ENCODE results near the gene EFTUD2. TPM values are rescaled to one million over a fixed set of nuclear protein-coding genes. Genes with fewer than 3 reads are reported as not detected.

EFTUD2 gene
- total RNA-seq, 3 donors from 2014 or later (not counting 1 experiment from before 2014, with no cell fraction given) = 135 to 178 (median 164) TPM

- H3K36me3 Mint-ChIP-seq = peaks cover 7% of the 10 kb centered on the region
- Histone ChIP-seq H3K36me3 (ENCODE audit: control insufficient read depth, insufficient read depth, low read length) (peaks cover 84% of the 10 kb centered on the region), H3K4me1 (ENCODE audit: control insufficient read depth, insufficient read depth, low read length) (no peaks in the 10 kb centered on the region), H3K27ac (ENCODE audit: low read length) (no peak overlapping the region), H3K4me3 (ENCODE audit: low read length) (no peak overlapping the region), H3K27me3 (ENCODE audit: control insufficient read depth, insufficient read depth, low read length) (no peaks in the 10 kb centered on the region), H3K9me3 (ENCODE audit: control insufficient read depth, insufficient read depth, low read length) (no peaks in the 10 kb centered on the region)
- DNase-seq = no peak
- H3K27me3 Mint-ChIP-seq (ENCODE audit: low read depth in 2 of 2) = no peaks in the 10 kb centered on the region
- TF ChIP-seq CTCF (IDR thresholded peaks at IDR 0.05) = no peak
- WGBS (ENCODE audit: insufficient coverage) = 96% methylated on average over 9 of the region's 9 CpGs
- H3K4me1 Mint-ChIP-seq = no peaks in the 10 kb centered on the region
- no peak for ATAC-seq
- H3K27ac Mint-ChIP-seq = no peak overlapping the region
- H3K9me3 Mint-ChIP-seq = no peaks in the 10 kb centered on the region
- H3K4me3 Mint-ChIP-seq = no peak overlapping the region
- intact Hi-C loops (cut with micrococcal nuclease) = no loop called here
Observed at GRCh38 chr17:44862278-44862914, 36.8 kb downstream of the EFTUD2 start.

- H3K4me3 ChIP-seq (ENCODE audit: low read length) = no peak overlapping the region
- H3K27me3 Mint-ChIP-seq (ENCODE audit: low read depth in 2 of 2) = no peaks in the 10 kb centered on the region
- DNase-seq (no peak), ATAC-seq (no peak)
- no peak overlapping the region for H3K4me3 Mint-ChIP-seq
- no peaks in the 10 kb centered on the region for H3K9me3 ChIP-seq (ENCODE audit: control insufficient read depth, insufficient read depth, low read length)
- 96% methylated on average over 5 of the region's 5 CpGs for WGBS (ENCODE audit: insufficient coverage)
- H3K4me1 ChIP-seq (ENCODE audit: control insufficient read depth, insufficient read depth, low read length) = no peaks in the 10 kb centered on the region
- peaks cover 85% of the 10 kb centered on the region for H3K36me3 ChIP-seq (ENCODE audit: control insufficient read depth, insufficient read depth, low read length)
- no peaks in the 10 kb centered on the region for H3K4me1 Mint-ChIP-seq
- H3K27ac ChIP-seq (ENCODE audit: low read length) = no peak overlapping the region
- H3K27me3 ChIP-seq (ENCODE audit: control insufficient read depth, insufficient read depth, low read length) = no peaks in the 10 kb centered on the region
- H3K27ac Mint-ChIP-seq = no peak overlapping the region
- no peak for TF ChIP-seq CTCF (IDR thresholded peaks at IDR 0.05)
- intact Hi-C loops (cut with micrococcal nuclease) = no loop called here
- H3K36me3 Mint-ChIP-seq = peaks cover 24% of the 10 kb centered on the region
- no peaks in the 10 kb centered on the region for H3K9me3 Mint-ChIP-seq
Observed at GRCh38 chr17:44859701-44860100, 39.5 kb downstream of the EFTUD2 start.

GRCh38 chr17:44854192-44854591 lies 45.1 kb downstream of the EFTUD2 start:
- no peaks in the 10 kb centered on the region for H3K27me3 Mint-ChIP-seq (ENCODE audit: low read depth in 2 of 2)
- H3K4me1 Mint-ChIP-seq = peaks cover 0 to 7% of the 10 kb centered on the region in 2 donors
- peaks cover 26% of the 10 kb centered on the region for H3K36me3 Mint-ChIP-seq

More at GRCh38 chr17:44854192-44854591, 45.1 kb downstream of the EFTUD2 start:
- H3K27ac Mint-ChIP-seq = no peak overlapping the region
- no peak overlapping the region for H3K27ac ChIP-seq (ENCODE audit: low read length)
- H3K9me3 ChIP-seq (ENCODE audit: control insufficient read depth, insufficient read depth, low read length) = no peaks in the 10 kb centered on the region
- H3K4me3 Mint-ChIP-seq = no peak overlapping the region
- no peak overlapping the region for H3K4me3 ChIP-seq (ENCODE audit: low read length)
- DNase-seq (no peak), ATAC-seq (no peak)
- intact Hi-C loops (cut with micrococcal nuclease) = no loop called here
- WGBS (ENCODE audit: insufficient coverage) = 96% methylated on average over 5 of the region's 5 CpGs
- no peaks in the 10 kb centered on the region for H3K4me1 ChIP-seq (ENCODE audit: control insufficient read depth, insufficient read depth, low read length)
- peaks cover 75% of the 10 kb centered on the region for H3K36me3 ChIP-seq (ENCODE audit: control insufficient read depth, insufficient read depth, low read length)
- H3K27me3 ChIP-seq (ENCODE audit: control insufficient read depth, insufficient read depth, low read length) = no peaks in the 10 kb centered on the region
- H3K9me3 Mint-ChIP-seq = no peaks in the 10 kb centered on the region
- TF ChIP-seq CTCF (IDR thresholded peaks at IDR 0.05) = no peak

Measured in natural killer cell (primary cell).